Activated CD4-positive, alpha-beta T cell treated with anti-CD3 and anti-CD28 coated beads, Interleukin-2, amount 50 U/mL, for 1 hour (primary cell): ENCODE results near the gene USP15.
"Not testable (repeated sequence)": the region's sequence is repeated elsewhere in the genome, so short reads cannot be mapped to it uniquely, and the experiment has no call there.

Experiments
- DNase-seq: peaks from one replicate; pipeline ENCODE4 v3.0.0-alpha.2; 2020

Gene USP15

DNA sequence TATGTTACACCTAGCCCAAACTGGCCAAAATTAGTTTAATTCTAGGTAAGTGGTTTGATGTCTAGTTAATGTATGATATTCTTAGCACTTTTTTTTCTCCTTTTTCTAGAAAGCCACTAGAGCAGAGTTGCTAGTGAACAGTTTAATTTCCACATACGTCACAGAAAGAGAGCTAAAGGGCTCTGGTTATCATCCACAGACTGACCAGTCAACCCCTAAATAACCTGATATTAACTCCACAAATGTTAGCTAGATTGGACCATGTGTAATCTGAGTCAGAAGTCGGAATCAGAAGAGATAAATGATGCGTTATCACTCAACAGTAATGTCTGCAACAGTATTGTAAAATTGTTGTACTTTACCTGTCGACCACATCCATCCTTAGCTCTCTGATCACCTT lies 74.9 kb downstream of the USP15 start:
- no peak for DNase-seq

DNA sequence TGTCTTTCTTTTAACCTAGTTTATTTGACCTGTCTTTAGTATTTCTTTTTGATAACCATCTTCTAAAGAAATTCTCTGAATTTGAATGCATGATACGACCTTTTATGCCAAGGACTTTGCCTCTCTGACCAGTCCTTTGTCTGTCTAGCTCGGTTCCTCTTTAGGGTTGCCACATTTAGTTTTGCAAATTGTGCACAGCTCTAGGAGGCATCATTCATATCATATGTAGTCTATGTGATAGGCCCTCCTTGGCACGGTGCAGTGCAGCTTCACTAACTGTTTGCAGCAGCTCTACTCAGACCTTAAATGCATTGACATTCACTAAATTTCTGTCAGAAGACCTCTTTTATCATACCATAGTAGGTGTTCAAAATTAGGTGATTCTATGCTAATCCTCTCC lies 75.6 kb downstream of the USP15 start:
- DNase-seq, result no peak

DNA sequence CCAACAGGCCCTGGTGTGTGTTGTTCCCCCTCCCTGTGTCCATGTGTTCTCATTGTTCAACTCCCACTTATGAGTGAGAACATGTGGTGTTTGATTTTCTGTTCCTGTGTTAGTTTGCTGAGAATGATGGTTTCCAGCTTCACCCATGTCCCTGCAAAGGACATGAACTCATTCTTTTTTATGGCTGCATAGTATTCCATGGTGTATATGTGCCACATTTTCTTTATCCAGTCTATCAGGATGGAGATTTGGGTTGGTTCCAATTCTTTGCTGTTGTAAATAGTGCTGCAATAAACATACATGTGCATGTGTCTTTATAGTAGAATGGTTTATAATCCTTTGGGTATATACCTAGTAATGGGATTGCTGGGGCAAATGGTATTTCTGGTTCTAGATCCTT lies 77.4 kb downstream of the USP15 start:
- not testable (repeated sequence) for DNase-seq

DNA sequence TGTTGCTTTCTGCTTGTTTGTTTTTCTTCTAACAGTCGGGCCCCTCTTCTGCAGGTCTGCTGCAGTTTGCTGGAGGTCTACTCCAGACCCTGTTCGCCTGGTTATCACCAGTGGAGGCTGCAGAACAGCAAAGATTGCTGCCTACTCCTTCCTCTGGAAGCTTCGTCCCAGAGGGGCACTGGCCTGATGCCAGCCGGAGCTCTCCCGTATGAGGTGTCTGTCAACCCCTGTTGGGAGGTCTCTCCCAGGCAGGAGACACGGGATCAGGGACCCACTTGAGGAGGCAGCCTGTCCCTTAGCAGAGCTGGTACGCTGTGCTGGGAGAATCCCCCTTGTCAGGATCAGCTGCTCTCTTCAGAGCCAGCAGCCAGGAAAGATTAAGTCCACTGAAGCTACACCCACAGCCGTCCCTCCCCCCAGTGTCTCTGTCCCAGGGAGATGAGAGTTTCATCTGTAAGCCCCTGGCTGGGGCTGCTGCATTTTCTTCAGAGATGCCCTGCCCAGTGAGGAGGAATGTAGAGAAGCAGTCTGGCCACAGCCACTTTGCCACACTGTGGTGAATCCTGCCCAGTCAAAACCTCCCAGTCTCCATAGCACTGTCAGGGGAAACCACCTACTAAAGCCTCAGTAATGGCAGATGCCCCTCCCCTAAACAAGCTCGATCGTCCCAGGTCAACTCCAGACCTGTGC lies 82.6 kb downstream of the USP15 start:
- DNase-seq, result not testable (repeated sequence)

DNA sequence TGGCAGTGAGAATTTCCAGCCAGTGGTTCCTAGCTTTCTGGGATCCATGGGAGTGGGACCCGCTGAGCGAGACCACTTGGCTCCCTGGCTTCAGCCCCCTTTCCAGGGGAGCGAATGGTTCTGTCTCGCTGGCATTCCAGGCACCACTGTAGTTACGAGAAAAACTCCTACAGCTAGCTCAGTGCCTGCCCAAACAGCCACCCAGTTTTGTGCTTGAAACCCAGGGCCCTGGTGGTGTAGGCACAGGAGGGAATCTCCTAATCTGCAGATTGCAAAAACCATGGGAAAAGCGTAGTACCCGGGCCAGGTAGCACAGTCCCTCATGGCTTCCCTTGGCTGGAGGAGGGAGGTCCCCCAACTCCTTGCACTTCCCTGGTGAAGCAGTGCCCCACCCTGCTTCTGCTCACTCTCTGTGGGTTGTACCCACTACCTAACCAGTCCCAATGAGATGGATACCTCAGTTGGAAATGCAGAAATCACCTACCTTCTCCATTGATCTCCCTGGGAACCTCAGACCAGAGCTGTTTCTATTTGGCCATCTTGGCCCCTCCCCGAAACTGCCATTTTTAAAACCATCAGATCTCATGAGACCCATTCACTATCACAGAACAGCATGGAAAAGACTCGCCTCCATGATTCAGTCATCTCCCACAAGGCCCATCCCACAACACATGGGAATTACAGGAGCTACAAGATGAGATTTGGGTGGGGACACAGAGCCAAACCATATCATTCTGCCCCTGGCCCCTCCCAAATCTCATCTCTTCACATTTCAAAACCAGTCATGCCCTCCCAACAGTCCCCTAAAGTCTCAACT lies 83.3 kb downstream of the USP15 start:
- not testable (repeated sequence) for DNase-seq

DNA sequence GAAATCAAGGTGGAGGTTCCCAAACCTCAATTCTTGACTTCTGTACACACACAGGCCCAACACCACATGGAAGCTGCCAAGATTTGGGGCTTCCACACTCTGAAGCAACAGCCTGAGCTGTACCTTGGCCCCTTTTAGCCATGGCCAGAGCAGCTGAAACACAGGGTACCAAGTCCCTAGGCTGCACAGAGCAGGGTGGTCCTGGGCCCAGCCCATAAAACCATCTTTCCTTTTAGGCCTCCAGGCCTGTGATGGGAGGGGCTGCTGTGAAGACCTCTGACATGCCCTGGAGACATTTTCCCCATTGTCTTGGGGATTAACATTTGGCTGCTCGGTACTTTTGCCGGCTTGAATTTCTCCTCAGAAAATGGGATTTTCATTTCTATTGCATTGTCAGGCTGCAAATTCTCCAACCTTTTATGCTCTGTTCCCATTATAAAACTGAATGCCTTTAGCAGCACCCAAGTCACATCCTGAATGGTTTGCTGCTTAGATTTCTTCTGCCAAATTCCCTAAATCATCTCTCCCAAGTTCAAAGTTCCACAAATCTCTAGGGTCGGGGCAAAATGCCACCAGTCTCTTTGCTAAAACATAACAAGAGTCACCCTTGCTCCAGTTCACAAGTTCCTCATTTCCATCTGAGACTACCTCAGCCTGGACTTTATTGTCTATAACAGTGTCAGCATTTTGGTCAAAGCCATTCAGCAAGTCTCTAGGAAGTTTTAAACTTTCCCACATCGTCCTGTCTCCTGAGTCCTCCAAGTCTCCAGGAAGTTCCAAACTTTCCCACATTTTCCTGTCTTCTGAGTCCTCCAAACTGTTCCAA lies 84.7 kb downstream of the USP15 start:
- DNase-seq, result not testable (repeated sequence)

DNA sequence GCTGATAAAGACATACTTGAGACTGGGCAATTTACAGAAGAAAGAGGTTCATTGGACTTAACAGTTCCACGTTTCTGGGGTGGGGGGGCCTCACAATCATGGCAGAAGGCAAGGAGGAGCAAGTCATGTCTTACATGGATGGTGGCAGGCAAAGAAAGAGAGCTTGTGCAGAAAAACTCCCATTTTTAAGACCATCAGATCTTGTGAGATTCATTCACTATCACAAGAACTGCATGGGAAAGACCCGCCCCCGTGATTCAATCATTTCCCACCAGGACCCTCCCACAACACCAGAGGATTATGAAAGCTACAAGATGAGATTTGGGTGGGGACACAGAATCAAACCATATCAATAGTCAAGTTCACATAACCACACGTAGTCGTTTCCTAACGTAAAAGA lies 85.5 kb downstream of the USP15 start:
- no peak for DNase-seq

DNA sequence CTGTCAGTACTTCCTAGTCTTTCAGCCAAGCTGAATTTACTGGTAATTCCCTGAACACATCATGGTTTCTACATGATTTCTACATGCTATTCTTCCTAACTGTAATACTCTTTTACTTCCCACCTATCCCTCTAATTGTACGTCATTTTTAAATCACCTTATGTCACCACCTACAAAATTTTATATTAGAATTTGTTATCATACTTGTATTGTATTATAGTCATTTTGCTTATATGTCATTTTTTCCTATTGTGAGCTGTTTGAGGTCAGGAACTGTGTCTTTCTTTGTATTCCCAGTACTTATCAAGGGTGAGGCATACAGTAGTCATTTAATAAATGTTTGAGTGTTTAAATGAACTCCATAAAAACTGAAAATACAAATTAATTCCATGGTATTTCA lies 86.6 kb downstream of the USP15 start:
- no peak for DNase-seq

DNA sequence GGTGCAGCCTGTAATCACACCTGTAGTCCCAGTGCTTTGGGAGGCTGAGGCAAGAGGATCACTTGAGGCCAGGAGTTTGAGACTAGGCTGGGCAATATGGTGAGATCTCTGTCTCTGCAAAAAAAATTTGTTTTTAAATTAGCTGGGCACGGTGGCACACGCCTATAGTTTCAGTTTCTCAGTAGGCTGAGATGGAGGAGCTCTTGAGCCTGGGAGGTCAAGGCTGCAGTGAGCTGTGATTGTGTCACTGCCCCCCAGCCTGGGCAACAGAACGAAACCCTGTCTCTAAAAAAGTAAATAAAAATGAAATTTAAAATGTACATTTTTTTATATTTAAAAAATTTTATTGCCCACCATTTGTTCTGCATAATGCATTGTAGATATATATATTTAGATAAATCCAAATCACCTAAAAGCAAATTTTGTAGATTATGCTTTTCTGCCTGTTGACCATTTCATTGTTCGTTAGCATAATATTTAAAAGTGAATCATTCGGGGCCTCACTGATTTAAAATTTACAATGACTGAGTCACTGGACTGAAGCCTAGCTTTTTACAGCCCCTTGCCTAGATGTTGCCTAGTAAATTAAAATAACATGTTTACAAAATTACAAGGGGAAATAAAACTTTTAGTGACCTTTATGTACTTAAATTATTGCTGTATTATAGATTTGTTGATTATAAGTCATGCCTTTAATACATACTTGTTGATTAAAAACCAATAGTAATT lies 87.9 kb downstream of the USP15 start:
- DNase-seq, result no peak

DNA sequence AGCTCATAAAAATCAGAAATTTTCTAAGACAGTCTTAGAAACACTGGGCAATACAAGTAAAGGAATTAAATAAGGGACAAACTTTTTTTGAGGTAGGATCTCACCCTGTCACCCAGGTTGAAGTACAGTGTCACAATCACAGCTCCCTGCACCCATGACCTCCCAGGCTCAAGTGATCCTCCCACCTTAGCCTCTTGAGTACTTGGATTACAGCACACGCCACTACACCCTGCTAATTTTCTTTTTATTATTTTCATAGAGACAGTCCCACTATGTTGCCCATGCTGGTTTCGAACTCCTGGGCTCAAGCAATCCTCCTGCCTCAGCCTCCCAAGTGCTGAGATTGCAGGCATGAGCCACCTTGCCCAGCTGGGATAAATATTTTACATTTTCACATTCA lies 90.3 kb downstream of the USP15 start:
- DNase-seq, result no peak

DNA sequence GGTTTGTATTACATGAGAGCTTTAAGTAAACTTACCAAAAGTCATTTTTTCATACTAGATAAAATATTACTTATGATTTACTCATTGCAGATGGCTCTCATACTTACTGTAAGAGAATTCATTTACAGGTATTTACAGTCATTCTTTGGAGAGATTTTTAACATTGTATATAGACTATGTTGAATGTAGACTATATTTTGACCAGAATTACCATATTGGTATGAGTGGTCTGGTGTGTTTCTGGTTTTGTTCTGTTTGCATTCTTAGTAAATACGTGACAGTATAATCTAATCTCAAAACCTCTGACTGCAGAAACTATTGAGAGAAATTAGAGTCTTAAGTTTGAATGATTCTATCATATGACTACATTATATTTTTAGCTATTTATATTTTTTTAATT lies 91.1 kb downstream of the USP15 start:
- DNase-seq, result no peak

DNA sequence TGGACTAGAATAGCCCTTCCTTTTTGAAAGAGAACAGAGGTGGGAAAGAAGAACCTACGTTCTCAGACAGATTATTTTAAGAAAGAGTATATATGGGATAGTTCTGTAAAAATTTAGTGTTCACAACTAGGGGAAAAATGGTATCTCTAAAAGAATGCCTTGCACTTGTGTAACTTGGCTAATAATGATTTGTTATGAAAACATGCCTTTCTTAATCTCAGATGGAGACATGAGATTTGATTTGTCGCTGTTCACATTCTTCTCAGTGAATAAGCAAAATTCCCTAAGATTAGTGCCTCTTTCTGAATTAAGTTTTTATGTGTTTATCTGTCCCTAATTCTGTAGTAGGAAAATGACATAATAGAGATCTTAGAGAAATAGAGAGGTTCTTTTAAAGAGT lies 100.8 kb downstream of the USP15 start:
- no peak for DNase-seq

DNA sequence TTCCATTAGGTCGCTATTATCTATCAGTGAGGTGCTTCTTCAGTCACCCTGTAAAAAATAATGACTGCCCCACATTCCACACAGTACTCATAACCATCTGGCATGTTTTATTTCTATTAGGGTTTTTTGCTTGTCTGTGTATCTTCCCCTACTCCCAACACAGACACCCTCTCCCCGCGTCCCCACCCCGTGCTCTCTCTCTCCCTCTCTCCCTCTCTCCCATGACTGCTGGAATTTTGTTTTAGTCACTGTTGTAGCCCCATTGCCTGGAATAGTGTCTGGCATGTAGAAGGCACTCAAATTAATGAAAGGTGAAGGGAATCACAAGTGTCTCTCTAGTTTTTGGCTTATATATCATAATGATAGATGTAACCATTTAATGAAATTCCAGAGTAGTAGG lies 103.3 kb downstream of the USP15 start:
- DNase-seq, result no peak

DNA sequence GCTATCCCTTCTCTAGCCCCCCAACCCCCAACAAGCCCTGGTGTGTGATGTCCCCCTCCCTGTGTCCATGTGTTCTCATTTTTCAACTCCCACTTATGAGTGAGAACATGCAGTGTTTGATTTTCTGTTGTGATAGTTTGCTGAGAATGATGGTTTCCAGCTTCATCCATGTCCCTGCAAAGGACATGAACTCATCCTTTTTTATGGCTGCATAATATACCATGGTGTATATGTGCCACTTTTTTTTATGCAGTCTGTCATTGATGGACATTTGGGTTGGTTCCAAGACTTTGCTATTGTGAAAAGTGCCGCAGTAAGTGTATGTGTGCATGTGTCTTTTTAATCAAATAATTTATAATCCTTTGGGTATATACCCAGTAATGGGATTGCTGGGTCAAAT lies 104.5 kb downstream of the USP15 start:
- DNase-seq, result not testable (repeated sequence)

DNA sequence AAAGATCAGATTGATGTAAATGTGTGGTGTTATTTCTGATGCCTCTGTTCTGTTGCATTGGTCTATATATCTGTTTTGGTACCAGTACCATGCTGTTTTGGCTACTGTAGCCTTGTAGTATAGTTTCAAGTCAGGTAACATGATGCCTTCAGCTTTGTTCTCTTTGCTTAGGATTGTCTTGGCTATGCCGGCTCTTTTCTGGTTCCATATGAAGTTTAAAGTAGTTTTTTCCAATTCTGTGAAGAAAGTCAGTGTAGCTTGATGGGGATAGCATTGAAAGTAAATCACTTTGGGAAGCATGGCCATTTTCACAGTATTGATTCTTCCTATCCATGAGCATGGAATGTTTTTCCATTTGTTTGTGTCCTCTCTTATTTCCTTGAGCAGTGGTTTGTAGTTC lies 105.6 kb downstream of the USP15 start:
- DNase-seq, result not testable (repeated sequence)

DNA sequence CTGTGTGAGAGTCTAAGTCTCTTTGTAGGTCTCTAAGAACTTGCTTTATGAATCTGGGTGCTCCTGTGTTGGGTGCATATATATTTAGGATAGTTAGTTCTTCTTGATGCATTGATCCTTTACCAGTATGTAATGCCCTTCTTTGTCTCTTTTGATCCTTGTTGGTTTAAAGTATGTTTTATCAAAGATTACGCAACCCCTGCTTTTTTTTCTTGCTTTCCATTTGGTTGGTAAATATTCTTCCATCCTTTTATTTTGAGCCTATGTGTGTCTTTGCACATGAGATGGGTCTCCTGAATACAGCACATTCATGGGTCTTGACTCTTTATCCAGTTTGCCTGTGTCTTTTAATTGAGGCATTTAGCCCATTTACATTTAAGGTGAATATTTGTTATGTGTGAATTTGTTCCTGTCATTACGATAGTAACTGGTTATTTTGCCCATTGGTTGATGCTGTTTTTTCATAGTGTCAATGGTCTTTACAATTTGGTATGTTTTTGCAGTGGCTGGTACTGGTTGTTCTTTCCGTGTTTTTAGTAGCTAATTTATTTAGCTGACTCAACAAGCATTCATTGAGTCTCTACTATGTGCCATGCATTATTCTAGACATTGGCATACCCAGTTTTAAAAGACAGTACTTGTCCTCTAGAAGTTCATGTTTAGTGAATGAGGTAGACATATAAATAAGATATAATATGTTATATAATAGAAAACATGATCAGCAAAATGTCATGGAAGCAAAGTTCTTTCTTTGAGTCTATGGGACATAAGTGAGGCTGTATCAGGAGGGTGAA lies 108.4 kb downstream of the USP15 start:
- not testable (repeated sequence) for DNase-seq

DNA sequence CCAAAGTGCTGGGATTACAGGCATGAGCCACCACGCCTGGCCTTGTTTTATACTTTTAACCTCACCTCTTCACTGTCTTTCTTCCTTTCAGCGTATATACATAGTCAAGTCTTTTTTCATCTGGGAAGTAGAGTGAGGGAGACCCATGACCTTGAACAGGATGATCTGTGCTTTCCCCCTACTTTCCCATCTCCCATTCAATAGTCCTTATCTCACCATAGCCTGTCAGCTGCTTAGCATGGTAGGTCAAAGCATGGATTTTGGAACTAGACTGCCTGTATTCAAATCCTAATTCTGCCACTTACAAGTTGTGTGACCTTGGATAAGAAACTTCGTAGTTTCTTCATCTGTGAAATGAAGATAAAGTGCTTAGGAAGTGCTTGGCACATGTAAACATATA lies 110.0 kb downstream of the USP15 start:
- no peak for DNase-seq

DNA sequence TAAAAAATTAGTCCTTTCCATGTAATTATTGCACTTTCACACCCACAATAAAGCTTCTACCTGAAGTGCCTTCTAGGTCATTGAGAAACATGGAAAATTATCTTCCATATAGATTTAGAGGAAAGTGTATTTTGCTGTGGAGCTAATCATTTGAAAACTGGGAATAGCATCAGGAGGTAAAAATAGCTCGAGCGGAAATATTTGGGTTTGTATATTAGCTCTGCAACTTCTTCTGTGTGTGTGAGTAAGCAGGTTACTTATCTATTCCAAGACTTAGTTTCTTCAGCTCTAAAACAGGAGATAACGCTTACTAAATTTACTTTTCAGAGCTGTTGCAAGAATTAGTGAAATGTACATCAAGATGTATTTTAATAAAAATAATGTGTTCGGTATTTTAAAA lies 111.5 kb downstream of the USP15 start:
- no peak for DNase-seq

DNA sequence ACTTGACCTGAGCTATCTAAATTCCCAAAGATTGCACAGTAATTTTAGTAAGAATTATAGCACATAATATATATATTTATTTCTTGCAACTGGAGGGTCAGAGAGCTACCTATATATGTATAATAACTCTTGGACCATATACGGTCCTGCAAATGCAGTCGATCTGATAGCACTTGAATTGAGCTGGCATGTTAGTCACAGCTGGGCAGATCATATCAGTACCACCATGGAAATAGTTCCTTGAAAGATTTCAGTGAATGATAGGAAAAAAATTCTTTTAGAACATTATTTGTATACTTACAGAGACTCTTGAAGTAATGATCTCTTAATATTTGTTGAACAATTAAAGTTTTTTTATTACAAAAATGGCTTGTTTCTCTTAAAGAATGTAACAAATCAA lies 111.9 kb downstream of the USP15 start:
- DNase-seq, result no peak

DNA sequence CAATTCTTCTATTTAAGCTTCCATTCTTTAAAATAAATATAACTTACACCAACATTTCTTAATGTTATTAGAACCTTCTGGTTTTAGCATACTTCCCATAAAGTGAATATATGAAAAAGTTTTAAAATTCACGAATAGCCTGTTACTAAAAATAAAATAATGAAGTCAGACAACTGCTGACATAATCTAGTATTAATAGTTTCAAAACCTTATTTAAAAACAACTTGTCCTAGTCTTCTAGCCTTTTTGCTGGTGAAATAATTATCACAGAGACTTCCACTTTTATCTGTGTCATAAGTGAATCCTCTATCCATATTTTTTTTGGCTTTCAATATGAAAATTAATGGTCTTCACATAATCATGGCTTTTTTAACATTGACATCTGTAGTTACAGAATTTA lies 112.6 kb downstream of the USP15 start:
- no peak for DNase-seq

DNA sequence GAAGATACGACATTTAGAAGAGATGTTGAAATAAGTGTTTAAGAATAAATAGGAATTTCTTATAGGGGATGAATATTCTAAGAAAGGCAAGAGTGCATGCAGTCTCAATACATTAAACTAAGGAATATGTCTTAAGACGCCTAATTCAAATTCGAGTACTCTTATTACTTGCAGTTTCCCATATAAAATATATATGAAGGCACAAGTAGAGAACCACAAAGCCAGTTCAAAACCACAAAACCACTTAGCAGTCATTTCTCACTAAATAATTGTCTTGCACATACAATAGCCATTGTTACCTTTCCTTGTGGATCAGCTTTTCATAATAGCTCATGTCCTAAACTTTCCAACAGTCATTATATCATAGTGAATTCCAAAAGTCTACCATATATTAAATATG lies 115.4 kb downstream of the USP15 start:
- DNase-seq, result no peak
